IMR-90 (cell line): Measurements from ENCODE around the gene TAF9B. TPM values are rescaled to one million over a fixed set of nuclear protein-coding genes. Genes with fewer than 3 reads are reported as not detected.

Experiments
- ATAC-seq: fragments of 200-7000 bp; cut with Tn5 transposase; 2 replicates; pipeline ENCODE4 v1.9.1; 2020; ENCODE audit warnings: low read depth, mild to moderate bottlenecking, moderate library complexity
- BruUV-seq: library from RNA; stranded (reverse); fragments of 400-500 nt; replicated peaks from 2 replicates; lab custom pipeline; 2021; lab: Mats Ljungman, UMichigan
- CTCF ChIA-PET: fragments of 300-600 bp; formaldehyde crosslinking; extraction: SDS; loops from one replicate; lab custom pipeline; 2021; ENCODE audit warnings: antibody characterized with exemption; lab: Yijun Ruan, JAX
- POLR2A ChIA-PET: fragments of 300-600 bp; sonication (Branson Sonifier 250); formaldehyde crosslinking; loops from one replicate; lab custom pipeline; 2022; ENCODE audit warnings: antibody characterized with exemption; ENCODE audit not compliant: unreplicated experiment; lab: Charles Lee
- DNase-seq: peaks from one replicate; pipeline ENCODE4 v3.0.0; 2013
- H2AFZ ChIP-seq: replicated peaks from 2 replicates; pipeline ENCODE3; 2013; ENCODE audit warnings: low read length, mild to moderate bottlenecking; ENCODE audit not compliant: poor library complexity
- H2AK5ac ChIP-seq: 2 replicates; pipeline ENCODE4 v1.6.1; 2013; ENCODE audit warnings: low read depth, low read length, inconsistent platforms
- H2AK9ac ChIP-seq: replicated peaks from 2 replicates; pipeline ENCODE3; 2013; ENCODE audit warnings: mild to moderate bottlenecking, low read depth, low read length, moderate library complexity; ENCODE audit not compliant: poor library complexity
- H2BK120ac ChIP-seq: 2 replicates; pipeline ENCODE4 v1.6.1; 2013; ENCODE audit warnings: low read depth, low read length, inconsistent platforms
- H2BK15ac ChIP-seq: 3 replicates; pipeline ENCODE4 v1.6.1; 2013; ENCODE audit warnings: low read depth, low read length, inconsistent platforms
- H2BK20ac ChIP-seq: 2 replicates; pipeline ENCODE4 v1.6.1; 2013; ENCODE audit warnings: low read depth, mild to moderate bottlenecking, inconsistent platforms, low read length, moderate library complexity
- H2BK5ac ChIP-seq: 2 replicates; pipeline ENCODE4 v1.6.1; 2013; ENCODE audit warnings: mild to moderate bottlenecking, low read depth, low read length, inconsistent platforms; ENCODE audit not compliant: poor library complexity, severe bottlenecking
- H3K14ac ChIP-seq: replicated peaks from 2 replicates; pipeline ENCODE4 v1.6.1; 2013; ENCODE audit warnings: low read depth, low read length, inconsistent platforms
- H3K18ac ChIP-seq: 2 replicates; pipeline ENCODE4 v1.6.1; 2013; ENCODE audit warnings: low read depth, low read length, control low read depth
- H3K23ac ChIP-seq: 2 replicates; pipeline ENCODE4 v1.6.1; 2013; ENCODE audit warnings: low read depth, low read length, inconsistent platforms
- H3K27ac ChIP-seq: 2 replicates; pipeline ENCODE4 v1.5.1; 2013; ENCODE audit warnings: mild to moderate bottlenecking, control low read depth, low read length; ENCODE audit not compliant: insufficient read depth
- H3K27me3 ChIP-seq: 2 replicates; pipeline ENCODE4 v1.6.1; 2013; ENCODE audit warnings: low read length; ENCODE audit not compliant: control insufficient read depth, insufficient read depth
- H3K36me3 ChIP-seq: 2 replicates; pipeline ENCODE4 v1.6.1; 2013; ENCODE audit warnings: low read length, mixed read lengths; ENCODE audit not compliant: control insufficient read depth, insufficient read depth
- H3K4ac ChIP-seq: 2 replicates; pipeline ENCODE4 v1.6.1; 2013; ENCODE audit warnings: low read depth, low read length, inconsistent platforms
- H3K4me1 ChIP-seq: 2 replicates; pipeline ENCODE4 v1.6.1; 2013; ENCODE audit warnings: low read length, mixed read lengths; ENCODE audit not compliant: control insufficient read depth, insufficient read depth
- H3K4me2 ChIP-seq: 2 replicates; pipeline ENCODE4 v1.6.1; 2013; ENCODE audit warnings: low read depth, mild to moderate bottlenecking, control low read depth, low read length, moderate library complexity
- H3K4me3 ChIP-seq: 2 replicates; pipeline ENCODE4 v1.5.1; 2013; ENCODE audit warnings: low read depth, mild to moderate bottlenecking, control low read depth, low read length, moderate library complexity; ENCODE audit not compliant: insufficient read depth
- H3K56ac ChIP-seq: 2 replicates; pipeline ENCODE4 v1.6.1; 2013; ENCODE audit warnings: low read length, inconsistent platforms; ENCODE audit not compliant: insufficient read depth; ENCODE audit errors: extremely low read depth
- H3K79me1 ChIP-seq, 2 experiments: 2 replicates each; pipeline ENCODE4 v1.6.1; 2013; ENCODE audit warnings: low read length in 2 of 2, inconsistent platforms in 1 of 2, low read depth in 1 of 2
- H3K9ac ChIP-seq: 2 replicates; pipeline ENCODE4 v1.6.1; 2013; ENCODE audit warnings: low read depth, low read length, control low read depth
- H3K9me1 ChIP-seq: 2 replicates; pipeline ENCODE4 v1.6.1; 2013; ENCODE audit warnings: low read length, inconsistent platforms; ENCODE audit not compliant: insufficient read depth
- H3K9me3 ChIP-seq: 2 replicates; pipeline ENCODE4 v1.6.1; 2013; ENCODE audit warnings: low read length; ENCODE audit not compliant: control insufficient read depth, insufficient read depth
- H4K20me1 ChIP-seq: 2 replicates; pipeline ENCODE4 v1.6.1; 2013; ENCODE audit warnings: low read length, inconsistent platforms; ENCODE audit not compliant: insufficient read depth
- H4K5ac ChIP-seq: 2 replicates; pipeline ENCODE4 v1.6.1; 2013; ENCODE audit warnings: mild to moderate bottlenecking, low read depth, low read length, control low read depth
- H4K8ac ChIP-seq, 2 experiments: 2 replicates each; pipeline ENCODE4 v1.6.1; 2013; ENCODE audit warnings: low read depth in 2 of 2, low read length in 2 of 2, control low read depth in 1 of 2, inconsistent platforms in 1 of 2
- H4K91ac ChIP-seq: 2 replicates; pipeline ENCODE4 v1.6.1; 2013; ENCODE audit warnings: low read depth, low read length, inconsistent platforms; ENCODE audit not compliant: insufficient read depth
- BHLHE40 ChIP-seq: fragments of 150-350 bp; IDR thresholded peaks from 2 replicates; pipeline ENCODE4 v1.6.1; 2016; ENCODE audit warnings: mild to moderate bottlenecking, low read depth, low read length
- CEBPB ChIP-seq: IDR thresholded peaks from 2 replicates; pipeline ENCODE4 v1.6.1; 2012; ENCODE audit warnings: low read depth, low read length, improper control_type of control experiment
- CHD1 ChIP-seq: IDR thresholded peaks from 2 replicates; pipeline ENCODE4 v1.6.1; 2012; ENCODE audit warnings: low read depth, low read length, improper control_type of control experiment
- CTCF ChIP-seq: conservative IDR thresholded peaks from 2 replicates; pipeline ENCODE4 v1.5.1; 2012; ENCODE audit warnings: mild to moderate bottlenecking, low read depth, low read length, improper control_type of control experiment
- ELK1 ChIP-seq: fragments of 150-350 bp; IDR thresholded peaks from 2 replicates; pipeline ENCODE4 v1.6.1; 2016; ENCODE audit warnings: low read depth, mild to moderate bottlenecking, low read length, moderate library complexity, borderline replicate concordance
- FOS ChIP-seq: fragments of 150-350 bp; IDR thresholded peaks from 2 replicates; pipeline ENCODE4 v1.6.1; 2016; ENCODE audit warnings: low read depth, low read length
- MAFK ChIP-seq: IDR thresholded peaks from 2 replicates; pipeline ENCODE4 v1.6.1; 2012; ENCODE audit warnings: low read depth, low read length, improper control_type of control experiment
- MAZ ChIP-seq: IDR thresholded peaks from 2 replicates; pipeline ENCODE4 v1.6.1; 2012; ENCODE audit warnings: low read depth, mild to moderate bottlenecking, low read length, improper control_type of control experiment, moderate library complexity, borderline replicate concordance
- MXI1 ChIP-seq: IDR thresholded peaks from 2 replicates; pipeline ENCODE4 v1.6.1; 2012; ENCODE audit warnings: low read depth, mild to moderate bottlenecking, low read length, moderate library complexity, borderline replicate concordance
- NFE2L2 ChIP-seq: fragments of 150-350 bp; IDR thresholded peaks from 2 replicates; pipeline ENCODE4 v1.6.1; 2016; ENCODE audit warnings: low read depth, mild to moderate bottlenecking, low read length
- POLR2A ChIP-seq: IDR thresholded peaks from 2 replicates; pipeline ENCODE4 v1.6.1; 2012; ENCODE audit warnings: mild to moderate bottlenecking, low read depth, low read length
- RAD21 ChIP-seq: IDR thresholded peaks from 2 replicates; pipeline ENCODE4 v1.6.1; 2012; ENCODE audit warnings: low read length, improper control_type of control experiment
- RCOR1 ChIP-seq: IDR thresholded peaks from 2 replicates; pipeline ENCODE4 v1.6.1; 2012; ENCODE audit warnings: mild to moderate bottlenecking, low read length, improper control_type of control experiment; ENCODE audit not compliant: insufficient replicate concordance
- RFX5 ChIP-seq: IDR thresholded peaks from 2 replicates; pipeline ENCODE4 v1.8.0; 2012; ENCODE audit warnings: low read depth, mild to moderate bottlenecking, low read length, moderate library complexity
- SMC3 ChIP-seq: fragments of 150-350 bp; IDR thresholded peaks from 2 replicates; pipeline ENCODE4 v1.6.1; 2016; ENCODE audit warnings: low read depth, mild to moderate bottlenecking, antibody characterized with exemption, low read length, moderate library complexity
- USF2 ChIP-seq: fragments of 150-350 bp; IDR thresholded peaks from 2 replicates; pipeline ENCODE4 v1.6.1; 2017; ENCODE audit warnings: mild to moderate bottlenecking, antibody characterized with exemption, low read length, low read depth
- WGBS, 2 experiments: methylation state at CpG; one replicate each; pipeline versions ENCODE4 v1.1.5 to v1.1.7; 2013; ENCODE audit warnings: missing lambda C conversion rate in 2 of 2; ENCODE audit not compliant: insufficient read length in 1 of 2; ENCODE audit errors: extremely low coverage in 2 of 2; 5-methylcytosine and 5-hydroxymethylcytosine counted together
- dilution Hi-C: fragments of 300-500 bp; cut with HindIII; formaldehyde crosslinking; loops from one replicate; pipeline ENCODE4 v1.14.3; 2018; ENCODE audit warnings: low sequenced_read_pairs; ENCODE audit not compliant: unreplicated experiment
- in situ Hi-C: fragments of 300-500 bp; cut with MboI; formaldehyde crosslinking; loops from 3 replicates; pipeline ENCODE4 v1.14.3; 2019; ENCODE audit warnings: low sequenced_read_pairs, inconsistent platforms, mixed read lengths
- intact Hi-C: fragments of 100-400 bp; cut with micrococcal nuclease; formaldehyde crosslinking; loops from 2 replicates; pipeline ENCODE4 v1.10.0; 2022
- polyA plus RNA-seq, 3 experiments: library from polyadenylated mRNA; depleted of rRNA; stranded (reverse); fragments of >200 nt; gene quantifications; 2 replicates each; pipeline ENCODE4 v1.2.3, GENCODE V29; 2012; ENCODE audit warnings: low replicate concordance in 1 of 3
- total RNA-seq: library from RNA; depleted of rRNA; stranded (reverse); fragments of >200 nt; gene quantifications from 2 replicates; pipeline ENCODE4 v1.2.3, GENCODE V29; 2012

Gene TAF9B
- total and polyA plus RNA-seq, 2 of the 4 experiments (the other 2 are of a cell fraction) = 12.4 to 21.5 TPM

GRCh38 chrX:78119521-78120227 lies 19.8 kb downstream of the TAF9B start:
- Histone ChIP-seq H3K79me1 (peaks cover 3% of the 10 kb centered on the region in 2 experiments), H3K4me2 (no peak overlapping the region), H3K23ac (no peak overlapping the region), H3K56ac (no peak overlapping the region), H2BK15ac (no peak overlapping the region), H3K36me3 (peaks cover 46% of the 10 kb centered on the region), H4K8ac (no peak overlapping the region), H2BK120ac (no peak overlapping the region), H4K5ac (no peak overlapping the region), H3K27ac (no peak overlapping the region), H3K4me3 (no peak overlapping the region), H2AFZ (no peak overlapping the region), H2BK20ac (no peak overlapping the region), H2BK5ac (no peak overlapping the region), H2AK9ac (no peak overlapping the region), H3K4ac (no peak overlapping the region), H3K4me1 (no peaks in the 10 kb centered on the region), H3K9me3 (no peaks in the 10 kb centered on the region), H4K20me1 (peaks cover 76% of the 10 kb centered on the region), H3K27me3 (no peaks in the 10 kb centered on the region), H4K91ac (no peak overlapping the region), H3K14ac (no peak overlapping the region), H2AK5ac (no peak overlapping the region), H3K9ac (no peak overlapping the region), H3K18ac (no peak overlapping the region), H3K9me1 (no peaks in the 10 kb centered on the region)
- ChIA-PET CTCF (no interaction called here), POLR2A (no interaction called here)
- TF ChIP-seq RFX5 (no peak), FOS (no peak), SMC3 (no peak), BHLHE40 (no peak), POLR2A (no peak), NFE2L2 (no peak), USF2 (no peak), RAD21 (no peak), MAFK (no peak), ELK1 (no peak), CEBPB (no peak), MXI1 (no peak), MAZ (no peak), CHD1 (no peak), CTCF (no peak), RCOR1 (no peak)
- no CpG with 5 or more reads among the region's 9 CpGs for WGBS, 2 experiments
- no peak for DNase-seq
- intact Hi-C loops (no loop called here), dilution Hi-C loops (no loop called here), in situ Hi-C loops (no loop called here)
- no peak for ATAC-seq
- BruUV-seq = no TSS peak
